GM19035 (cell line): ENCODE results near the gene MYL7.
"Not testable (repeated sequence)": the region's sequence is repeated elsewhere in the genome, so short reads cannot be mapped to it uniquely, and the experiment has no call there.

Source experiments
- ATAC-seq: cut with Tn5 transposase; IDR thresholded peaks from one replicate; pipeline ENCODE4 v1.9.1; 2021; ENCODE audit not compliant: unreplicated experiment

MYL7 gene

GRCh38 chr7:44133295-44133694, 7.8 kb downstream of the MYL7 start:
- no peak for ATAC-seq

- no peak for ATAC-seq
These were observed 9.1 kb downstream of the MYL7 start for GRCh38 chr7:44132039-44132438.

GRCh38 chr7:44131173-44132029, 9.7 kb downstream of the MYL7 start:
- ATAC-seq, result no peak

GRCh38 chr7:44128721-44129582, 12.2 kb downstream of the MYL7 start:
- ATAC-seq, result no peak

GRCh38 chr7:44127161-44127560, 14.0 kb downstream of the MYL7 start:
- ATAC-seq, result no peak

- not testable (repeated sequence) for ATAC-seq
These were observed 14.6 kb downstream of the MYL7 start for GRCh38 chr7:44126574-44126973.

- ATAC-seq, result no peak
These were observed 16.3 kb downstream of the MYL7 start for GRCh38 chr7:44124822-44125202.

GRCh38 chr7:44123190-44124003, 17.7 kb downstream of the MYL7 start, which contains the start of gene POLD2:
TSS of gene POLD2 (minus strand) at chr7:44123548. CDS start at chr7:44122053, 1,495 bp downstream.
- peak; percentile 98 for ATAC-seq

GRCh38 chr7:44122529-44122928, 18.6 kb downstream of the MYL7 start:
- no peak for ATAC-seq

GRCh38 chr7:44121761-44122420, 19.2 kb downstream of the MYL7 start:
- no peak for ATAC-seq

GRCh38 chr7:44120395-44120794, 20.7 kb downstream of the MYL7 start:
- no peak for ATAC-seq

- no peak for ATAC-seq
These were observed 21.2 kb downstream of the MYL7 start for GRCh38 chr7:44119829-44120380.

GRCh38 chr7:44117801-44118429, 23.2 kb downstream of the MYL7 start:
- ATAC-seq, result no peak

- ATAC-seq, result no peak
These were observed 24.1 kb downstream of the MYL7 start for GRCh38 chr7:44116789-44117666.

GRCh38 chr7:44116087-44116788, 24.9 kb downstream of the MYL7 start:
- ATAC-seq, result no peak

- no peak for ATAC-seq
These were observed 26.4 kb downstream of the MYL7 start for GRCh38 chr7:44114586-44115310.

GRCh38 chr7:44113764-44114354, 27.3 kb downstream of the MYL7 start:
- ATAC-seq, result no peak
